DND-41 (cell line): ENCODE results near the gene TMEM253.
A peak's percentile ranks its signal among the peaks of the same experiment; 100 is the strongest.

Experiments
- ATAC-seq: fragments of 200-7000 bp; cut with Tn5 transposase; 3 replicates; pipeline ENCODE4 v1.9.1; 2021; ENCODE audit warnings: low read depth; ENCODE audit not compliant: insufficient read depth
- DNase-seq: peaks from one replicate; pipeline ENCODE4 v3.0.0-alpha.2; 2020
- H2AFZ ChIP-seq: 2 replicates; pipeline ENCODE4 v1.6.0; 2012; ENCODE audit warnings: low read depth, low read length
- H3K27ac ChIP-seq: 2 replicates; pipeline ENCODE4 v1.5.1; 2012; ENCODE audit warnings: low read length, inconsistent platforms
- H3K27me3 ChIP-seq: fragments of 200-600 bp; sonication (generic); 2 replicates; pipeline ENCODE4 v1.6.0; 2012; ENCODE audit warnings: low read length, mild to moderate bottlenecking, inconsistent platforms; ENCODE audit not compliant: insufficient read depth, poor library complexity
- H3K36me3 ChIP-seq: 2 replicates; pipeline ENCODE4 v1.5.1; 2012; ENCODE audit warnings: low read length, inconsistent platforms; ENCODE audit not compliant: insufficient read depth
- H3K4me1 ChIP-seq: 2 replicates; pipeline ENCODE4 v1.5.1; 2012; ENCODE audit warnings: mild to moderate bottlenecking, low read length; ENCODE audit not compliant: insufficient read depth
- H3K4me2 ChIP-seq: 2 replicates; pipeline ENCODE4 v1.6.0; 2012; ENCODE audit warnings: mild to moderate bottlenecking, moderate library complexity, low read length, inconsistent platforms; ENCODE audit not compliant: insufficient read depth
- H3K4me3 ChIP-seq, 2 experiments: fragments of 200-600 bp in 1 of 2; shearing (Covaris generic) in 1 of 2; 2 replicates each; pipeline ENCODE4 v1.5.1; 2012 to 2016; ENCODE audit warnings: inconsistent platforms in 2 of 2, low read length in 2 of 2, mild to moderate bottlenecking in 2 of 2, low read depth in 1 of 2, moderate library complexity in 1 of 2
- H3K79me2 ChIP-seq: 2 replicates; pipeline ENCODE4 v1.6.0; 2012; ENCODE audit warnings: low read length, inconsistent platforms; ENCODE audit not compliant: insufficient read depth
- H3K9ac ChIP-seq: 2 replicates; pipeline ENCODE4 v1.6.0; 2012; ENCODE audit warnings: low read depth, mild to moderate bottlenecking, inconsistent platforms, low read length, moderate library complexity
- H3K9me3 ChIP-seq: 2 replicates; pipeline ENCODE4 v1.5.1; 2012; ENCODE audit warnings: low read length, moderate library complexity, mild to moderate bottlenecking, inconsistent platforms; ENCODE audit not compliant: insufficient read depth, severe bottlenecking
- H4K20me1 ChIP-seq: 2 replicates; pipeline ENCODE4 v1.6.0; 2012; ENCODE audit warnings: low read length; ENCODE audit not compliant: insufficient read depth
- EZH2 ChIP-seq: IDR thresholded peaks from 3 replicates; pipeline ENCODE4 v1.6.1; 2012; ENCODE audit warnings: borderline replicate concordance, low read depth, mild to moderate bottlenecking, moderate library complexity, low read length, inconsistent platforms; ENCODE audit not compliant: severe bottlenecking
- TF ChIP-seq, protein P1 (sequence below): IDR thresholded peaks from 2 replicates; pipeline ENCODE4 v1.5.1; 2012; ENCODE audit warnings: borderline replicate concordance, low read length, moderate library complexity, mild to moderate bottlenecking; ENCODE audit not compliant: poor library complexity, severe bottlenecking; ENCODE audit errors: extremely low read depth

Gene TMEM253

DNA sequence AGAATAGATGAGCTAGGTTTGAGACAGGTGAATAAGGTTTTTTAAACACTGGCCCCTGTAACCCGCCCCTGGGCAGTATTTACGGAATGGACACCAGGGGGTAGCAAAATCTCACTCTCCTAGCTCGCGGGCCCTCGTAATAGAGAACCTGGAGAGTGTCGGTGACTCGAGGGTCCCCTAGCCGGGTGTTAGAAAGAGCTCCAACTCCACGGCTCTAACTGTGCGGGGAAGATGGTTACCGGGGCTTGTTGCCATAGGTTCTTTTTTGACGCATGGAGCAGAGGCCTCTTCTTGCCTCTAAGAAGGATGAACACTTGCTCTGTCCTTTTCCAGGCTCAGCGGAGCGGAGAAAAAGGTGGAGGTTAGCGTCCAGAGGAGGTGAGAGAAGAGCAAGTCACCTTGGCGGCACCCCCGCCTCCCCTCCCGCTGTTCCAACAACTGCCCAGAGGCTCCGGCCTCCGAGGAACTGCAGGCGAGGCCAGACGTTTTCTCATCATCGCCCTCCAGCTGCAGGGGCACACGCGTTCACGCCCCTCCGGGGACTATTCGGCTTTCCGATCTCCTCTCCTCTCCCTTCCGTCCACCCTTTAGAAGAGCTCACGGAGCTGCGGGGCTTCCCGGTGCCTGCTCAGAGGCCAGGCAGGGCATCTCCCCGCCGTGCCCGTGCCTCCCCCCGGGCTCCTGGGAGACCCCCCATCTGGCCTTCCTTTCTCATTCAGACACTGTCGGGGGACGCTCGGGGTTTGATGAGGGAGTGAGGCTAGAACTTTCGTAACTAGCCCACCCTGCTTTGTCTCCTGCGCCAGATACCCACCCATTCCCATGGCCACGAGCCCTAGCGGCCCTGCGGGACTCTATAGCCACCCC is 32.1 kb upstream of the TMEM253 start:
- Histone ChIP-seq H3K4me2 (no peak overlapping the region), H3K79me2 (no peaks in the 10 kb centered on the region), H3K36me3 (no peaks in the 10 kb centered on the region), H3K9ac (no peak overlapping the region), H3K27ac (no peak overlapping the region), H3K4me1 (peaks cover 23% of the 10 kb centered on the region), H3K27me3 (peaks cover 59% of the 10 kb centered on the region), H3K4me3 (no peak overlapping the region), H4K20me1 (peaks cover 24% of the 10 kb centered on the region; the same call in 1 of the 2 replicates), H3K9me3 (no peaks in the 10 kb centered on the region), H2AFZ (no peak overlapping the region)
- DNase-seq (peak; percentile 27), ATAC-seq (no peak)
- TF ChIP-seq, protein P1, sequence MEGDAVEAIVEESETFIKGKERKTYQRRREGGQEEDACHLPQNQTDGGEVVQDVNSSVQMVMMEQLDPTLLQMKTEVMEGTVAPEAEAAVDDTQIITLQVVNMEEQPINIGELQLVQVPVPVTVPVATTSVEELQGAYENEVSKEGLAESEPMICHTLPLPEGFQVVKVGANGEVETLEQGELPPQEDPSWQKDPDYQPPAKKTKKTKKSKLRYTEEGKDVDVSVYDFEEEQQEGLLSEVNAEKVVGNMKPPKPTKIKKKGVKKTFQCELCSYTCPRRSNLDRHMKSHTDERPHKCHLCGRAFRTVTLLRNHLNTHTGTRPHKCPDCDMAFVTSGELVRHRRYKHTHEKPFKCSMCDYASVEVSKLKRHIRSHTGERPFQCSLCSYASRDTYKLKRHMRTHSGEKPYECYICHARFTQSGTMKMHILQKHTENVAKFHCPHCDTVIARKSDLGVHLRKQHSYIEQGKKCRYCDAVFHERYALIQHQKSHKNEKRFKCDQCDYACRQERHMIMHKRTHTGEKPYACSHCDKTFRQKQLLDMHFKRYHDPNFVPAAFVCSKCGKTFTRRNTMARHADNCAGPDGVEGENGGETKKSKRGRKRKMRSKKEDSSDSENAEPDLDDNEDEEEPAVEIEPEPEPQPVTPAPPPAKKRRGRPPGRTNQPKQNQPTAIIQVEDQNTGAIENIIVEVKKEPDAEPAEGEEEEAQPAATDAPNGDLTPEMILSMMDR: peak; percentile 54
- TF ChIP-seq EZH2: no peak

DNA sequence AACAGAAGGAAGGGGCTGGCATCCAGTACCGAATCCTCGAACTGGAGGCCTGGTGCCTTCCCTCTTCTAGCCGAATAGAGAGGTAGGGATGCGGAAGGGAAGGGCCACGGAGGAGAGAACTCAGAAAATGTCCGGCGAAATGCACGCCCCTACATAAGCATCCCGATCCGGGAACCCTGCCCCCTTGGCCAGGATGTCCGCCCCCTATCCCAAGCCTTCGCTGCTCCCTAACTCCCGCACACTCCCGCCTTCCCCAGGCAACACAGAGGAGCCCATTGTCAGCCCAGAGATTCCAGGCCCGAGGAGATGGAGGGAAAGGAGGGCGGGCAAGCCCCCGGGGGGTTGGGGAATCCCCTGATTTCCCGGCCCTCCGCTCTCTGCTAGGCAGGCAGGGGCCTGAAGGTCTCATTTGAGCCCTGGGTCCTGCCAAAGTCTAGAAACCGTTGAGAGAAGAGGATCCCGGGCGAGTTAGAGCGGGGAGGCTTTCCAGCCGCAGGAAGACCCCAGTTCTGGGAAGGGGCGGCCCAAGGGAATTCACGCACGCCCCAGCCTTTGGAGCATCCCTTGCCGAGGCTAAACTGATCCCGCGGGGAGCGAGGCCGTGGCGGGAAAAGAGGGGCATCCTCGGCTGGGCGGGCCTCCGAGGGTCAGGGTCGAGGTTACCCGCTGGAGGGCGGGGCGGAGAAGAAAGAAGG is 31.3 kb upstream of the TMEM253 start:
- Histone ChIP-seq H3K27ac (no peak overlapping the region), H3K4me3 (peak overlapping the region in 1 of 2 experiments; percentile 58; a peak in 1 of 4 replicates), H3K9me3 (no peaks in the 10 kb centered on the region), H3K9ac (no peak overlapping the region), H3K36me3 (no peaks in the 10 kb centered on the region), H3K4me1 (peaks cover 23% of the 10 kb centered on the region), H3K4me2 (peak overlapping the region; percentile 89), H3K27me3 (peaks cover 59% of the 10 kb centered on the region), H2AFZ (no peak overlapping the region), H4K20me1 (peaks cover 24% of the 10 kb centered on the region; the same call in 1 of the 2 replicates), H3K79me2 (no peaks in the 10 kb centered on the region)
- ATAC-seq (no peak), DNase-seq (no peak)
- TF ChIP-seq, protein P1: no peak
- peak; percentile 88 for TF ChIP-seq EZH2

DNA sequence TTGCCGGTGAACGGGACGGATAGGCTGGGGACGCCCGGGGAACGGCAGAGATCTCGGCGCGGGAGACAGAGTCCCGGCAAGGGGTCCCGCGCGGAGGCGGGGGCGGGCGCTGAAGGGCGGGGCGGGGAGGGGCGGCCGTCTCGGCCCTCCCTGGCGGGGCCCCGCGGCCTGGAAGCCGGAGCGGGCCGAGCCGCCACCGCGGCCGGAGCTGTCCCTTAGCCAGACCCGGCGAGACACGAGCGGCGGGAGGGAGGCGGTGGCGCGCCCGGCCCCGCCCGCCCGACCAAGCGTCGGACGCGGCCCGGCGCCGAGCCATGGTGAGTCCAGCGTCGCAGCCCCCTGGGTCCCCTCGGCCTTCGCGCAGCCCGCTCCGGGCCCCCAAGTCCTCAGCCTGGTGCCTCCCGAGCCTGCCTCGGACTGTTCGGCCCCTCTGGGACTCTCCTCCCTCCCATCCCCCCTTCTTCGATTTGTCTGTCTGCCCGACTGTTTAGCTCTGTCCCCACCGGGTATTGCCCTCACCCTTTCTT is 30.7 kb upstream of the TMEM253 start, which contains the start of gene ARHGEF40:
TSS of gene ARHGEF40 (plus strand) at position 222 of the 527 bp plus-strand sequence. CDS start at position 315, 93 bp downstream.
- ATAC-seq: no peak
- peak within 1 kb of the TSS; percentile 45 for H2AFZ ChIP-seq
- peaks cover 23% of the 10 kb centered on the region for H3K4me1 ChIP-seq

More for the DNA sequence above, 30.7 kb upstream of the TMEM253 start, which contains the start of gene ARHGEF40:
- no peak for DNase-seq
- peak within 1 kb of the TSS; percentile 17 to 58; a peak in 3 of 4 replicates for H3K4me3 ChIP-seq
- H3K9me3 ChIP-seq: no peaks in the 10 kb centered on the region
- H3K27ac ChIP-seq: no peak within 1 kb of the TSS
- no peaks in the 10 kb centered on the region for H3K79me2 ChIP-seq
- no peaks in the 10 kb centered on the region for H3K36me3 ChIP-seq
- peaks cover 24% of the 10 kb centered on the region; the same call in 1 of the 2 replicates for H4K20me1 ChIP-seq
- peak within 1 kb of the TSS; percentile 47 for H3K9ac ChIP-seq
- H3K4me2 ChIP-seq: peak within 1 kb of the TSS; percentile 89
- H3K27me3 ChIP-seq: peaks cover 59% of the 10 kb centered on the region
- no peak for TF ChIP-seq EZH2
- TF ChIP-seq, protein P1: no peak
